HG03457 (cell line): Measurements from ENCODE around the gene TECPR1.

Experiments
- ATAC-seq: cut with Tn5 transposase; IDR thresholded peaks from one replicate; pipeline ENCODE4 v1.9.1; 2021; ENCODE audit warnings: moderate number of reproducible peaks; ENCODE audit not compliant: unreplicated experiment

The TECPR1 gene

DNA sequence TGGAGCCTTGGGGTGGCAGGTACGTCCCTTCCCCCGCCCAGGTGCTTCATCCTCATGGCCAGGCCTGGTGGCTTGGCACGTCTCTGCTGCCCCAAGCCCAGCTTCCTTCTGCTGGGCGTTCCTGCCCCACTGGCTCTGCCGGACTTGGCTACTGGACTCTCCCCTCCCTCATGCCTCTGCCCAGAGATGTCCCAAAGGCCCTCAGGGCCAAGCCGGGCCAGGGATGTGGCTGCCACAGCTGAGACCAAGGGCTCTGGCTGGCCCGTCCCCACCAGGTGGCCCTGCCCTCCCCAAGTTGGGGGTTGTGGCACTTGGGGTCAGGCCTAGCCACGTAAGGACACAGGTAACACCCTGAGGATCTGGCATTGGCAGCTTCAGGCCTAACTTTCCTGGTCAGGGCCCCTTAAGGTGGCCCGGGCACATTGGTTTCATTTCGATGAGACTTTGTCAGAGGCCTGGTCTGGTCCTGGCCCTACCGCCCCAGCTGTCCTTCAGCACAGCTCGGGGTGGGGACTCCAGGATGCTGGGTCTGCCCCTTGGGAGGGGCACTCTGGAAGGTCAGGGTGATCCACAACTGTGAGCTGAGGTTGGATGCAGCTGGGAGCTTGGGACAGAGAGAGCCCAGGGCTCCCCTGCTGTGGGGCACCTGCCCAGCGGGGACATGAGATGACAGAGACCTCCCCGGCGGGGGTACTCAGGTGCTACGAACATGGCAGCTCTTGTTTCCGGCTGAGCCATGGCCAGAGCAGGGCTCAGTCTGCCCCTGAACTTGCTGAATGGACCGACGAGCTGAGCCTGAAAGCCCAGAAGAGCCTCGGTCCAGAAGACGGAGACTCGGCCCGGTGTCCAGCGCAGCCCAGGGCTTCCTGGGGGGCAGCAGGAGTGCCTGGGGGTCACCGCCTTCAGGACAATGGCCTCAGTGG lies 37.9 kb downstream of the TECPR1 start:
- ATAC-seq = no peak

DNA sequence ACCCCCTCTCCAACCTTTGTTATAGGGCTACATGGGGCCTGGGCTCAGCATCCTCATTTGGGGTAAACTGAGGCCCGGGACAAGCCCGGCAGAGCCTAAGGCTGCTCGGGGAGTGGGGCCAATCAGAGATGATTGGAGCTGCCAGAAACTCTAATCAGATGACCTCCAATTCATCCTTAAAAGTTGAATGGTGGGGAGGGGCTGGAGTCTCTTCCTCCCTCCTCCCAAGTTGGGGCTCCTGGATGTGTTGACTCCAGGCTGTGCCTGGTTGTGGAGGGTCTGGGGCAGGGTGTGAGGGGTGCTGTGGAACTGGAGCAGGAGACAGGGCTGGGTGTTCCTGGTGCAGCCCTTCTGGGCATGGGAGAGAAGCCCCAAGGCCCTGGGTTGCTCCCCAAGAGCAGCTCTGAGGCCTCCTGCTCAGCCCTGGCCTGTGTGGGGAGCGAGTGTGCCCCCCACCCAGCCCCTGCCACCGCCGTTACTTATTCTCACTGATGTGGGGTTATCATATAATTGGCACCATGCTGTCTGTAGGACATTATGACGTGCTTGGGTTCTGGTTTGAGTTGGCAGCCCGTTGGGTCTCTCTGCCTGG lies 38.6 kb downstream of the TECPR1 start:
- ATAC-seq = no peak

DNA sequence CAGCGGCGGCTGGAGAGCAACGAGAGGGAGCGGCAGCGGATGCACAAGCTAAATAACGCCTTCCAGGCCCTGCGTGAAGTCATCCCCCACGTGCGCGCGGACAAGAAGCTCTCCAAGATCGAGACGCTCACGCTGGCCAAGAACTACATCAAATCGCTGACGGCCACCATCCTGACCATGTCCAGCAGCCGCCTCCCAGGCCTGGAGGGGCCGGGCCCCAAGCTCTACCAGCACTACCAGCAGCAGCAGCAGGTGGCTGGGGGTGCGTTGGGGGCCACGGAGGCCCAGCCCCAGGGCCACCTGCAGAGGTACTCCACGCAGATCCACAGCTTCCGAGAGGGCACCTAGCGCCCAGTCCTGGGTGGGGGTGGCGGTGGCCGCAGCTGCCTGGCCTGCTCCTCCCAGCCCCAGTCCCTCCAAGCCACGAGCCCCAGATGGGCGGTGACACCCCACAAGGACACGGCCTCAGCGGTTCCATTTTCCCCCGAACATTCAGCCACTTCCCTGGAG lies 39.4 kb downstream of the TECPR1 start:
- no peak for ATAC-seq

DNA sequence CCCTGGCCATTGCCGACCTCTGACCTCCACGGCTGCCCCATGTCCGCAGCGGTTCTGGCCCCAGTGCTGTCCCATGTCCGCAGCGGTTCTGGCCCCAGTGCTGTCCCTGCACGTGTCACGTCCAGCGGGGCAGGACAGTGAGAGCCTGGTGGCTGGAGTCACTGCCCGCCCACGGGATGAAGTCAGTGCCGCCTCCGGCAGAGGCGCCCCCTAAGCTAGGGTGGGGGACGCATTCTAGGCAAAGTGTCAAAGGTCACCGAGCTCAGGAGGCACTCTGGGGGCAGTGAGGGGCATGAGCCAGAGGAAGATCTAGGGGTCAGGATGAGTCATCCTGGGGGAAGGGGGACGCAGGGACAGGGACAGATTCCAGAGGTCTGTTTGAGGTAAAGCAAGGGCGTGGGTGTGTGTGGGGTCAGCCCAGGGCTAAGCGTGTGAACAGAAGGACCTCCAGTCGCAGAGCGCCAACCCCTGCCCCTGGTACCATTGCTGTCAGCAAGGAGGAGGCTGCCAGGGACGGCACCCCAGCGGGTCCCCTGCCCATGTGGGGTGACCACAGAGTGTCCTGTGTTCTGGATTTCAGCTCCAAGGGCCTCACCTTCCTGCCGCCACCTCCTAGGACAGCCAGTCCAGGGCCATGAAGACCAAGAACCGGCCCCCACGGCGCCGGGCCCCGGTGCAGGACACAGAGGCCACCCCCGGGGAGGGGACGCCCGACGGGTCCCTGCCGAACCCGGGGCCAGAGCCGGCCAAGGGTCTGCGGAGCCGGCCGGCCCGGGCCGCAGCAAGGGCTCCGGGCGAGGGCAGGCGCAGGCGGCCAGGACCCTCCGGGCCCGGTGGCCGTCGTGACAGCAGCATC lies 40.1 kb downstream of the TECPR1 start:
- no peak for ATAC-seq

DNA sequence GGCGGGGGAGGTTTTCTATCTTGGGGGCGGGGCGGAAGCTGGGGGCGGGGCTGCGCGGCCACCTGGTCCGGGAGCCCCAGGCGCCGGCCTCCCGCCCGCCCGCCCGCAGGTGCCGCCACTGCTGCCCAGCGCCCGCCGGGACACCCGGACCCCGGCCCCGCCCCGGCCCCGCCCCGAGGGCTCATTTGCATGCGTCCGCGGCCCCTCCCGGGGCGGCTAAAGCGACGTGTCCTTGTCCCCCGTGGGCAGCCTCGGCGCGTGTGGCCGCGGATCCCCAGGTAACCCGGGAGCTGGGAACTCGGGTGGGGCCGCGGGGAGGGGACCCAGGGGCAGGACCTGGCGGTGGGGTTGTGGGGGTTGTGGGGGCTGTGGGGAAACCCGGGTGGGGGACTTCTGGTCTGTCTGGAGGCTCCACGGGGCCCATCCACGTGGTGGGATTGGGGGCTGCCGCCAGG lies 40.8 kb downstream of the TECPR1 start, which contains the start of gene BHLHA15:
Gene BHLHA15, plus strand, starts transcription at position 219 of the 455 bp plus-strand sequence. CDS start 871 bp downstream, outside the sequence.
- ATAC-seq = no peak

DNA sequence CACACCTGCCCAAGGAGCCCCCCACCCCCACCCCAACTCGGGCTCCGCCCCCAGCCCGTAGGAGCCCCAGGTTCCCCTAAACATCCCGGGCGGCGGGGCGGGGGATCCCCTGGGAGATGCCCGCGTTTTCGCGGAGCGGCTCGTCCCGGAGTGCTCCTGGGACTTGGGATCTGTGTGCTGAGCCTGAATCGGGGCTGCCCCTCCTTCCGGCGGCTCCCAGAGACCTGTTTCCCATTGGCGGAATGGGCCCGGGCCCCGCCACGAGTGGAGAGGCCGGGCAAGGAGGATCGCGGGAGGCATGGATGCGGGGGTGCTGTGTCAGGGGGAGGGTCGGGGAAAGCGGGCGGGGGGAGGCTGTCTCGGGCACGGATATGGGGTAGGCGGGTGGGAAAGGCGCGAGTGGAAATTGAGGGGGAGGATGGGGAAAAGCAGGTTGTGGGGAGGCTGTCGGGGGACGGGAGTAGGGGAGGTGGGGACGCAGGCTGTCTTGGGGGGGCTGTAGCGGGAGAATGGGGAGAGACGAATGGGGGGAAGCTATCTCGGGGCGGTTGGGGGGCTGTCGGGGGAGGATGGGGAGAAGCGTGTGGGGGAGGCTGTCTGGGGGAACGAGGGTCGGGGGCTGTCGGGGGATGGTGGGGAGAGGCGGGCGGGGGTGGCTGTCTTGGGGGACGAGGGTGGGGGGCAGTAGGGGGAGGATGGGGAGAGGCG lies 41.4 kb downstream of the TECPR1 start:
- ATAC-seq = no peak

DNA sequence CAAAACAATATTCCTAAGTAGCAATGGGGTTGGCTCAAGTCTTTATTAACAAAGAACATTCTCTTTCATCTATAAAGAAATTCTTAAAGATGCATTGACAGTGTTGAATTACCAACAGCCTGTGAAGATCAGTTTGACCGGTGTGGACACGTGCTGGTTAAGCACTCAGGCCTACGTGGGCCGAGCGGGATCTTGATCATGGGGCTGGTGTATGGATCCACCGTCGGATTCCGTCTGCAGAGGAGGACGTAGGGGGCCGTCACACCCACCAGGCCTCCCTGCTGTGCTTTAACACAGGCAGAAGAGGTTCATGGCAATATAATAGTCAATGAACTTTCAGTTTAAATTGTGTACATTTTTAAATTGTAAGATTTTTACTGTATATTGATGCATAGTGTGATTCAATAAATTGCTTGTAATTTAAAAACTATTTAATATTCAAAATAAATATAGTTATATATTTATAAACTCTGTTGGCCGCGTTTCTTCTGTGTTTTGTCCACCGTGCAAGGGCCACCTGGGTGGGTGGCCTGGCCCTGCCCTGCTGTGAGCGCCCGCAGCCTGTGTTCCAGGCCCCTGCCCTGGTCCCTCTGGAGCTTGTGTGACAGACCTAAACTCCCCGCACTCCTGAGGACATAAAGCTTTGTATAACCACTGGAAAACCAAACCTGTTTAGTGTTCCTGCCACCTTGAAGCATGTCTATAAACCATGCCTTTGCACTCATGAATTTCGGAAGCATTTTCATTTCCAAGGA lies 42.7 kb downstream of the TECPR1 start:
- ATAC-seq = no peak

DNA sequence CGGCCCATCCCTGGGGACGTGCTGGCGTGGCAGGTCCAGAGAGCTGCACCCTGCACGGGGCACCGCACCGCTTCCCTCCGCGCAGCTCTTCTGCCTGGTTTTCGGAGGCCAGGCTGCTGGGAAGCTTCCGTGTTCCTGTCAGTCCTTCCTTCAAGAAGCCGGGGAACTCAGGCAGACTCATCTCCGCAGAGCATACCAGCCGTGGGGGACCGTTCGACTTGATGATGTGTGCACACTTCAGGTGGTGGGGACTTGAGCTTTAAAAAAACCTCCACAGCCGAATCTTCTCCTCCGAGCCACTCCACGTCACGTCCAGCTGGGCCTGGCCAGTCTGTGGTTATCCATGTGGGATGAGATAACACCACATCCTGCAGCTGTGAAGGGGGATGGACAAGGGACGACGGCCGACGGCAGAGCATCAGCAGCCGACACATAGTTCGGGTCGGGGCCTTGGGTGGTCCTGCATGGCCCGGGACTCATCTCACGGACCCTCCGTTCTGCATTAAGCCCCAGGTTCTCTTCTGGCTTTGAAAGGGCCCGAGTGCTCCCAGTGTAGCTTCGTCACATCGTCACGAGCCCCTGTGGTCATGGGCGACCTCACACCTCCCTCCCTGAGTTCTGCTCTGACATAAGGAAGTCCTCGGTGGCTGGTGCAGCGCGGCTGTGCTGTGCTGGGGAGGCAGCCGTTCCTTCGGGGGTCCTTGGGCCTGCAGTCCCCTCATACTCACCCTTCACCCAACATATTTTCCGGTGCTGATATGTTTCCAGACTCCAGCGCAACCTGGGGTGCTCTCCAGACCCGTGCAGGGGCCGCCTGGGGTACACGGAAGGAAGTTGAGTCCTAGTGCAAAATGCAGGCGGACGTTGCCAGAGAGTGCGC lies 45.3 kb downstream of the TECPR1 start:
- ATAC-seq = no peak

DNA sequence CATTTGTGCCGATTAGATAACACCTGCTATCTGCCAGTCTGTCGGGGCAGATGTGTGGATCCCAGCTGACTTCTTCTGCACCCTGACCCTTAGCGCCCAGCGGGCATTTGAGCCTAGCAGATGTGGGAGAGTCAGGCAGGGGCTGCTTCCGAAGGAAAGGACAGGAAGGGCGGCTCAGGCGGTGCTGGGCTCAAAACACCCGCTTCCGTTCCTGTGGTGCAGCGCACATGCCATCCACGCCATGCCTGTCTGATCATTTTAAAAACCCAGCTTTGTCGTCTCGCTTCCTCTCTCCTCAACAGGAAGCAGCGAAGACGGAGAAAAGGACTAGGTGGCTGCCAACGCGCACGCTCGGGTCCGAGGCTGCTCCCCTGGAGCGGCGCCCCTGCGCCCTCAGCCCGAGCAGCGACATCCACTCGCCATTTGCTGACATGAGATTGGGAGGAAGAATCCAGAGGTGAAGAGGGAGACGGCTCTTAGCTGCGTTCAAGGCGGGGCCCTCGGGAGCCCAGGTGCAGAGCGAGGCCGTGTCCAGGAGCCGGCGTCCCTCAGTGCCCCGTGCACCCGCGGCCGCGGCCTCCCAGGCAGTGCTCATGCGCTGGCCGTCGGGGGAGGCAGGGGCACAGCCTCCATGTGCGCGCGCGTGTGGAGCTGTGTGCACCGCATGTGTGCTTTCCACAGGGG lies 46.7 kb downstream of the TECPR1 start:
- no peak for ATAC-seq

DNA sequence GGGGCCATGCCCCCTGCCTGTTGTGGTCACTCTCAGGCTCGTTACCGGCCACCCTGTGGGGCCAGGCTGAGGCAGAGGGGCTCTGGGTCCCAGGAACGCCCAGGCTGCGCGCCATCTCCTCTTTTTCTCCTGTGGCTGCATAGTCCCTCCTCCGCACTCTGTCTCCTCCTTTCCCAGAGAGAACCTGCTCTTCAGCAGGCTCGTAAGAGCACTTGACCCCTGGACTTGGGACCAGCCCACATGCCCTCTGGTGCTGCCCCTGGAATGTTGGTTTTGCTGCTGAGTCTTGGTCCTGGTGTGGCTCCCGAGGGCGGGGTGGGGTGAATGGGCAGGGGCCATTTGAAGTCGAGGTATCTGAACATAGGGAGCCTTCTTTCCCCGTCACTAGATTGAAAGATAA lies 47.4 kb downstream of the TECPR1 start:
- ATAC-seq = no peak

DNA sequence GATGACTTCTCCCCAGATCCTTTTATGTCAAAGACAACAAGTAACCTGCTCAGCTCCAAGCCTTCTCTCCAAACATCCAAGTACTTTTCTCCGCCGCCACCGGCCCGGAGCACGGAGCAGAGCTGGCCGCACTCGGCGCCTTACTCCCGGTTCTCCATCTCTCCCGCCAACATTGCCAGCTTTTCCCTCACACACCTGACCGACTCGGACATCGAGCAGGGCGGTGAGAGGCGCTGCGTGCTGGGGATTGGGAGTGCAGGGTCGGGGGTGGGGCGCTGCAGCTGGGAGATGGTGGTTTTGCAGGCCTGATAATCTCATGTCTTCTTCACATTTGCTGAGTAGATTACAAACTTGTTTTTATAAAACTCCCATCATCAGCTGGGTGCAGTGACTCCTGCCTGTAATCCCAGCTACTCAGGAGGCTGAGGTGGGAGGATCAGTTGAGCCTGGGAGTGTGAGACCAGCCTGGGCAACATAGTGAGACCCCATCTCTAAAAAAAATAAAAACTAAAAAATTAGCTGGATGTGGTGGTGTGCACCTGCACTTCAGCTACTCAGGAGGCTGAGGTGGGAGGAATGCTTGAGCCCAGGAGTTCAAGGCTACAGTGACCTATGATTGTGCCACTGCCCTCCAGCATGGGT lies 47.9 kb downstream of the TECPR1 start:
- no peak for ATAC-seq

DNA sequence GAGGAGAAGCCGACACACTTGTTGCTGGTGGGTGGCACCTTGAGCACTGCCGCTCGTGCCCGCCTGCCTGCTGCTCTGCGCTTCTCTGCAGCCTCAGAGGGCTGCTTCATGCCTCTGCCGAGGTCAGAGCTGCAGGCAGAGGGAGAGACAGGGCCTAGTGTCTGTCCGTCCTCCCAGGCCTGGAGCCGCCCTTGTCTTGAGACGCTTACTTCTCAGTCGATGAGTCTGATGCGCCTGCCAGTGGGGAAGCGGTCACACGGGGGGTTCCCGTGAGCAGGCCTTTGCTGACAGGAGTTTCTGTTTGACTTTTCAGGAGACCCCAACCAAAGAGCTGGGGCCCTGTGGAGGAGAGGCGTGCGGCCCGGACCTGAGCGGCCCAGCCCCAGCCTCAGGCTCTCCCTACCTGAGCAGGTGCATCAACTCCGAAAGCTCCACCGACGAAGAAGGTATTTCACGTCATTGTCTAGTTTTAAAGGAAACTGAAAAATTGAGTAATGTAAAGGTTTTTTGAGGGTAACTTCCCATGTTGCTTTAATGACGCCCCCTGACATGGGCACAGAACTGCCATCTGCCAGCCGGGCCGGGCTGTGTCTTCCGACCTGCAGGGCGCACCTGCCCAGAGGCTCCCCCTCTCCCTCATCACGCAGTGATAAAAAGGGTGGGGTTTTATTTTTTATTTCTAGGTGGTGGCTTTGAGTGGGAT lies 48.6 kb downstream of the TECPR1 start:
- peak; percentile 33 for ATAC-seq

DNA sequence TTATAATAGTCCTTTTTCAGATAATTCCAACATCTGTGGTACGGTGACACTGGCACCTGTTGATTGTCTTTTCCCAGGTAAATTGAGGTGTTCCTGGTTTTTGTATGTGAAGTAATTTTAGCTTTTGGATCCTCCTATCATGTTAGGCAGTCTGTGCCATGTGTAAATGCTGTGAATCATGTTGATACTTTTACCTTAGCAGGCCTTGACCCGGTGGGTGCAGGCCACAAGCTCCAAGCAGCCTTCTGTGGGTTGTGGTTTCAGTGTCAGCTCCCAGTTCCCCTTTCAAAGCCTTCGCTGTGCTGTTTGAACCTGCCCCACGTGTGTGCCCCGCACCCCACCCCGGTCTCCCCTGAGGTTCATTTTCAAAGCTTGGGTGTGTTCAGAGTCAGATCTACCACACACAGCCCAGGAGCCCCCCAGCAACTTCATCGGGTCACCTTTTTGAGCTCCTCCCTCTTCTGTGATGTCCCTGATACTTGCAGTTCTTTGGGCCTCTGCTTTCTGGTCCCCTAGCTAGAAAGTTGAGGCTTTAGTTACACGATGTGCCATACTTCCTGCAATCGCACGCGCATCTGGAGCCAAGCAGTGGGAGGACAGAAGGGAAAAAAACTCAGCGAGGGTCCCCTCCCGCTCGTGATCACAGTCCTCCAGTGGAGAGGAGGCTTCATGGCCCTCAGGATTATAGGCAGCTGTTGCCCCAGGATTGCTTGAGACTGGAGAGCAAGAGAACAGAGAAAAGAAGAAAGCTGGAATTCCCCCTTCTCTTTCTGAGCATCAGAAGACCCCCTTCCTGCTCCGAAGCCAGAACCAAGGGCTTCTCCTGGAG lies 49.5 kb downstream of the TECPR1 start:
- ATAC-seq = peak; percentile 92

DNA sequence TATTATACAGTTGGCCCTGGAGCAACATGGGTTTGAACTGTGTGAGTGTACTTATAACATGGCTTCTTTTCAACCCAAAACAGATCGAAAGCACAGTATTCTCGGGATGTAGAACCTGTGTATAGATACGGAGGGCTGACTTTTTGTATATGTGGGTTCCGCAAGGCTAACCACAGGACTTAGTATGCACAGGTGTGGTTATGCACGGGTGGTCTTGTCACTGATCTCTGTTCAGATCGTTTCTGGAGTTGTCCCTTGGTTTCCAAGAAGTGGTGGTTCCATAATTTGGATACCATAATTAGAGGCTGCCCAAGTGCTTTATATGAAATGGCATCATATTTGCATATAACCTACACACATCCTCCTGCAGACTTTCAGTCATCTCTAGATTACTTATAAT lies 51.7 kb downstream of the TECPR1 start:
- peak; percentile 47 for ATAC-seq

DNA sequence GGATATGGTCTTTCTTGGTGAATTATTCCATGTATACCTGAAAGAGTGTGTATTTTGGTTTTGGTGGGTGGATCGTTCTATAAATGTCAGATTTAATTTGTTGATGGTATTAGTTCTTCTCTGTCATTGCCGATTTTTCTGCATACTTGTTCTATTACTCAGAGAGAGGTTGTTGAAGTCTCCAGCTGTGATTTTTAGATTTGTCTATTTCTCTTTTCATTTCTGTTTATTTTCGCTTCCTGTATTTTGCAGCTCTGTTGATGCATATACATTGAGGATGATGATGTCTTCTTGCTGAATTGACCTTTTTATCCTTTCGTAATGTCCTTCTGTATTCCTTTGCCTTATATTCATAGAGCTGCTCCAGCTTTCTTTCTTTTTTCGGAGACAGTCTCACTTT lies 52.9 kb downstream of the TECPR1 start:
- no peak for ATAC-seq
